Fibroblast of lung (primary cell): Measurements from ENCODE around the gene MICA. TPM values are rescaled to one million over a fixed set of nuclear protein-coding genes. Genes with fewer than 3 reads are reported as not detected.
A peak's percentile ranks its signal among the peaks of the same experiment; 100 is the strongest.

Experiments used
- DNase-seq, 2 donors: peaks; one replicate each; pipeline versions ENCODE4 v3.0.0 to v3.0.0-alpha.2; 2010; ENCODE audit warnings: low read depth in 2 of 2
- H2AFZ ChIP-seq: 2 replicates; pipeline ENCODE4 v1.5.1; 2012; ENCODE audit warnings: low read length, control low read depth, inconsistent platforms
- H3K27ac ChIP-seq: 2 replicates; pipeline ENCODE4 v1.5.1; 2011; ENCODE audit warnings: low read length, control low read depth; ENCODE audit not compliant: insufficient read depth
- H3K27me3 ChIP-seq: 2 replicates; pipeline ENCODE4 v1.5.1; 2011; ENCODE audit warnings: mild to moderate bottlenecking, low read length; ENCODE audit not compliant: control insufficient read depth, insufficient read depth
- H3K36me3 ChIP-seq: 2 replicates; pipeline ENCODE4 v1.5.1; 2011; ENCODE audit warnings: low read length; ENCODE audit not compliant: control insufficient read depth, insufficient read depth
- H3K4me1 ChIP-seq: 2 replicates; pipeline ENCODE4 v1.5.1; 2011; ENCODE audit warnings: low read length; ENCODE audit not compliant: control insufficient read depth, insufficient read depth; ENCODE audit errors: extremely low read depth
- H3K4me2 ChIP-seq: 2 replicates; pipeline ENCODE4 v1.5.1; 2011; ENCODE audit warnings: low read length, control low read depth; ENCODE audit not compliant: insufficient read depth; ENCODE audit errors: extremely low read depth
- H3K4me3 ChIP-seq, 4 experiments: fragments of 200-600 bp in 1 of 4; sonication (generic) in 1 of 4; replicated peaks in 1 of 4; 2 replicates each; pipeline ENCODE4 v1.5.1; 2011 to 2016; ENCODE audit warnings: low read length in 4 of 4, low read depth in 3 of 4, mild to moderate bottlenecking in 3 of 4, control low read depth in 2 of 4, inconsistent platforms in 1 of 4, mixed read lengths in 1 of 4; ENCODE audit not compliant: insufficient read depth in 1 of 4; ENCODE audit errors: control extremely low read depth in 1 of 4
- H3K79me2 ChIP-seq: 2 replicates; pipeline ENCODE4 v1.5.1; 2012; ENCODE audit warnings: mild to moderate bottlenecking, low read length, inconsistent platforms; ENCODE audit not compliant: control insufficient read depth, insufficient read depth
- H3K9ac ChIP-seq: 2 replicates; pipeline ENCODE4 v1.5.1; 2011; ENCODE audit warnings: mild to moderate bottlenecking, low read length, control low read depth; ENCODE audit not compliant: insufficient read depth
- H3K9me3 ChIP-seq: 2 replicates; pipeline ENCODE4 v1.5.1; 2012; ENCODE audit warnings: low read depth, low read length; ENCODE audit not compliant: control insufficient read depth, insufficient read depth
- H4K20me1 ChIP-seq: 2 replicates; pipeline ENCODE4 v1.5.1; 2011; ENCODE audit warnings: low read length; ENCODE audit not compliant: control insufficient read depth, insufficient read depth; ENCODE audit errors: extremely low read depth
- EZH2 ChIP-seq: IDR thresholded peaks from 2 replicates; pipeline ENCODE4 v1.5.1; 2012; ENCODE audit warnings: low read length, control low read depth, mild to moderate bottlenecking; ENCODE audit errors: missing control alignments
- polyA plus RNA-seq, 2 donors: library from polyadenylated mRNA; depleted of rRNA in 1 of 2; stranded (reverse) in 1 of 2; unstranded in 1 of 2; fragments of >200 nt; gene quantifications; 2 replicates each; pipeline ENCODE4 v1.2.1, GENCODE V29; 2011 to 2012; ENCODE audit warnings: missing spikeins in 1 of 2
- total RNA-seq: library from RNA; depleted of rRNA; stranded (reverse); fragments of >200 nt; gene quantifications from 2 replicates; pipeline ENCODE4 v1.2.1, GENCODE V29; 2014
- TF ChIP-seq, protein P1 (sequence below), 2 donors: IDR thresholded peaks in 1 of 2; conservative IDR thresholded peaks in 1 of 2; 1 replicate in 1 of 2; 2 replicates in 1 of 2; pipeline ENCODE4 v1.5.1; 2011 to 2012; ENCODE audit warnings: low read length in 2 of 2, control low read depth in 1 of 2, inconsistent platforms in 1 of 2, low read depth in 1 of 2, mild to moderate bottlenecking in 1 of 2

MICA gene
- total and polyA plus RNA-seq, 2 donors (not counting 1 experiment from before 2014, with no cell fraction given): 54.2 to 85.2 TPM

DNA sequence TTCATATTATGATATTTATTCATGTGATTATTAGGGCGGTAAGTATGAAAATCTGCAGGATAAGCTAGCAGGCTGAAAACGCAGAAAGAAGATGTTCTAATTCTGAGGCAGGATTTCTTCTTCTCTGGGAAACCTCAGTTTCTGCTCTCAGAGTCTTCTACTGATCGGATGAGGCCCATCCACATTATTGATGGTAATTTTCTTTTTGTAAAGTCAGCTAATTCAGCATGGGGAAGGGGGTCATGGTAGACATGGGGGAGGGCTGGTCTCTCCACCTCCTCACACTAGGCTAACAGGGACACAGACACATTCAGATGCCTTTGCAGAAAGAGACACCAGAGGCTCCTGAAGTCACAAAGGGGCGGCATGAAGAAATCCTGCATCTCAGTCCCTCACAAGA lies 21.7 kb upstream of the MICA start:
- Histone ChIP-seq H3K9ac (no peak overlapping the region), H3K27me3 (peaks cover 3% of the 10 kb centered on the region)
- no peak for TF ChIP-seq EZH2
- TF ChIP-seq, protein P1, sequence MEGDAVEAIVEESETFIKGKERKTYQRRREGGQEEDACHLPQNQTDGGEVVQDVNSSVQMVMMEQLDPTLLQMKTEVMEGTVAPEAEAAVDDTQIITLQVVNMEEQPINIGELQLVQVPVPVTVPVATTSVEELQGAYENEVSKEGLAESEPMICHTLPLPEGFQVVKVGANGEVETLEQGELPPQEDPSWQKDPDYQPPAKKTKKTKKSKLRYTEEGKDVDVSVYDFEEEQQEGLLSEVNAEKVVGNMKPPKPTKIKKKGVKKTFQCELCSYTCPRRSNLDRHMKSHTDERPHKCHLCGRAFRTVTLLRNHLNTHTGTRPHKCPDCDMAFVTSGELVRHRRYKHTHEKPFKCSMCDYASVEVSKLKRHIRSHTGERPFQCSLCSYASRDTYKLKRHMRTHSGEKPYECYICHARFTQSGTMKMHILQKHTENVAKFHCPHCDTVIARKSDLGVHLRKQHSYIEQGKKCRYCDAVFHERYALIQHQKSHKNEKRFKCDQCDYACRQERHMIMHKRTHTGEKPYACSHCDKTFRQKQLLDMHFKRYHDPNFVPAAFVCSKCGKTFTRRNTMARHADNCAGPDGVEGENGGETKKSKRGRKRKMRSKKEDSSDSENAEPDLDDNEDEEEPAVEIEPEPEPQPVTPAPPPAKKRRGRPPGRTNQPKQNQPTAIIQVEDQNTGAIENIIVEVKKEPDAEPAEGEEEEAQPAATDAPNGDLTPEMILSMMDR (conservative IDR thresholded peaks at IDR 0.05 in 1 of 2, IDR thresholded peaks at IDR 0.05 in 1 of 2; ENCODE audit: low read depth in 1 of 2, low read length in 2 of 2): no peak

DNA sequence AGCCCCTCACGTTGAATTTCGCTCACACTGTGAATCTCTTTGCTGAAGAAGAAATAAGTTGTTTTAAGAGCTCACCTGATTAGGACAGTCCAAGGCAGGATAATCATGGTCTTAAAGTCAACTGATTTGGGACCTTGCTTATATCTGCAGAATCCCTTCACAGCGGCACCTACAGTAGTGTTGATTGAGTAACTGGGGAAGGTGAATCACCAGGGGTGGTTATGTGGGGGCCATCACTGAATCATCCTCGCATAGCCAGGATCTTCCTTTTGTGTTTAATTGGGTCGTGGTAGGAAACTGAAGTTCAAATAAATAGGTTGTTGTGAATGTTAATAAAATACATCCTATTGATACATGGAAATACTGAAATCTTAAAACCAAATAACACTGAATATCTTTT lies 20.2 kb upstream of the MICA start:
- Histone ChIP-seq H3K27ac (no peak overlapping the region), H3K4me1 (no peaks in the 10 kb centered on the region), H3K4me3 (no peak overlapping the region), H3K79me2 (no peaks in the 10 kb centered on the region), H3K9me3 (no peaks in the 10 kb centered on the region), H3K27me3 (peaks cover 3% of the 10 kb centered on the region), H3K36me3 (no peaks in the 10 kb centered on the region), H2AFZ (no peak overlapping the region), H4K20me1 (no peaks in the 10 kb centered on the region), H3K4me2 (no peak overlapping the region), H3K9ac (no peak overlapping the region)
- DNase-seq: peak in 1 of 2 donors; percentile 16
- TF ChIP-seq, protein P1 (conservative IDR thresholded peaks at IDR 0.05 in 1 of 2, IDR thresholded peaks at IDR 0.05 in 1 of 2; ENCODE audit: low read depth in 1 of 2, low read length in 2 of 2): no peak
- no peak for TF ChIP-seq EZH2

More for the DNA sequence above, 21.7 kb upstream of the MICA start:
- Histone ChIP-seq H3K4me2 (no peak overlapping the region), H3K4me1 (no peaks in the 10 kb centered on the region), H4K20me1 (no peaks in the 10 kb centered on the region), H3K9me3 (no peaks in the 10 kb centered on the region), H2AFZ (no peak overlapping the region), H3K79me2 (no peaks in the 10 kb centered on the region), H3K4me3 (no peak overlapping the region), H3K36me3 (no peaks in the 10 kb centered on the region), H3K27ac (no peak overlapping the region)
- DNase-seq: no peak

DNA sequence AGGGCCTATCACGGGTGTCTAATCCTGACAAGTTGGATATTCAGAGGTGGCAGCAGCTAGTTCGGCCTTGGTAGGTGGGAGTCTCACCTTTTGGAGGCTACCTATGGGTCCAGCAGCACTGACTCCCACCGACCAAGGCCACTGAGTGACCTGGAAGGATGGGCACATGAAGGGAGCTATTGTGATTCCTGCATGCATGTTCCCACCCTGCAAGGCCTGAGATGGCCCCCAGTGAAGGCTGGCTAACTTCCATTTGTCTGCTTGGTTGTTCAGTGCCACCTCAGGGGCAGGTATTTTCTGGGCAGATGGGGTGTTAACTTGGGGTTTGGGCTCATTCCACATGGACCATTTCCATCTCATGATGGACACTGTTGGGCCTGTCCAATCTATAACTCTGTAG lies 18.4 kb upstream of the MICA start:
- DNase-seq: no peak
- no peaks in the 10 kb centered on the region for H3K9me3 ChIP-seq
- H3K4me1 ChIP-seq: no peaks in the 10 kb centered on the region
- H2AFZ ChIP-seq: no peak overlapping the region
- no peak overlapping the region for H3K27ac ChIP-seq
- H4K20me1 ChIP-seq: no peaks in the 10 kb centered on the region
- H3K4me2 ChIP-seq: no peak overlapping the region
- no peaks in the 10 kb centered on the region for H3K36me3 ChIP-seq
- no peak overlapping the region for H3K4me3 ChIP-seq
- no peak overlapping the region for H3K9ac ChIP-seq
- TF ChIP-seq, protein P1 (conservative IDR thresholded peaks at IDR 0.05 in 1 of 2, IDR thresholded peaks at IDR 0.05 in 1 of 2; ENCODE audit: low read depth in 1 of 2, low read length in 2 of 2): no peak
- TF ChIP-seq EZH2: no peak
- H3K27me3 ChIP-seq: peaks cover 3% of the 10 kb centered on the region
- H3K79me2 ChIP-seq: no peaks in the 10 kb centered on the region
